Mesenchymal stem cell (in vitro differentiated cells and primary cell): ENCODE data around the gene EVX2.
A peak's percentile ranks its signal among the peaks of the same experiment; 100 is the strongest.

Source experiments
- DNase-seq: peaks from one replicate; pipeline ENCODE4 v3.0.0-alpha.2; 2013
- H2AFZ ChIP-seq: one replicate; pipeline ENCODE4 v1.6.1; 2013; ENCODE audit warnings: low read depth, mild to moderate bottlenecking, control low read depth, inconsistent platforms, low read length, moderate library complexity
- H2AK5ac ChIP-seq: 2 replicates; pipeline ENCODE4 v1.6.1; 2013; ENCODE audit warnings: low read length, moderate library complexity, mild to moderate bottlenecking, inconsistent platforms; ENCODE audit not compliant: severe bottlenecking
- H2BK120ac ChIP-seq: one replicate; pipeline ENCODE4 v1.6.1; 2013; ENCODE audit warnings: low read depth, mild to moderate bottlenecking, inconsistent platforms, low read length, moderate library complexity
- H2BK12ac ChIP-seq, 2 experiments: one replicate each; pipeline ENCODE4 v1.6.1; 2013; ENCODE audit warnings: inconsistent platforms in 2 of 2, low read length in 2 of 2, mild to moderate bottlenecking in 2 of 2, moderate library complexity in 2 of 2, control low read depth in 1 of 2
- H2BK15ac ChIP-seq: one replicate; pipeline ENCODE4 v1.6.1; 2013; ENCODE audit warnings: mild to moderate bottlenecking, low read depth, inconsistent platforms; ENCODE audit not compliant: poor library complexity, severe bottlenecking
- H2BK5ac ChIP-seq: 2 replicates; pipeline ENCODE4 v1.6.1; 2013; ENCODE audit warnings: low read depth, mild to moderate bottlenecking, low read length, control low read depth, inconsistent platforms; ENCODE audit not compliant: poor library complexity, severe bottlenecking
- H3K14ac ChIP-seq, 2 experiments: one replicate each; pipeline ENCODE4 v1.6.1; 2013; ENCODE audit warnings: inconsistent platforms in 2 of 2, low read length in 2 of 2, control low read depth in 1 of 2, mild to moderate bottlenecking in 1 of 2, moderate library complexity in 1 of 2
- H3K18ac ChIP-seq, 2 experiments: one replicate each; pipeline ENCODE4 v1.6.1; 2013; ENCODE audit warnings: inconsistent platforms in 2 of 2, low read length in 2 of 2, control low read depth in 1 of 2, low read depth in 1 of 2, mild to moderate bottlenecking in 1 of 2
- H3K23ac ChIP-seq, 2 experiments: one replicate each; pipeline ENCODE4 v1.6.1; 2013; ENCODE audit warnings: inconsistent platforms in 2 of 2, low read length in 2 of 2, mild to moderate bottlenecking in 2 of 2, moderate library complexity in 2 of 2, control low read depth in 1 of 2
- H3K27ac ChIP-seq: 2 replicates; pipeline ENCODE4 v1.5.1; 2013; ENCODE audit warnings: mild to moderate bottlenecking, moderate library complexity, low read length, control low read depth, inconsistent platforms; ENCODE audit not compliant: poor library complexity, severe bottlenecking
- H3K27me3 ChIP-seq, 2 experiments: 2 replicates each; pipeline versions ENCODE4 v1.6.1 to v1.7.0; 2013; ENCODE audit warnings: low read length in 2 of 2, mild to moderate bottlenecking in 2 of 2, moderate library complexity in 2 of 2, control low read depth in 1 of 2, inconsistent platforms in 1 of 2; ENCODE audit not compliant: control insufficient read depth in 1 of 2, insufficient read depth in 1 of 2
- H3K36me3 ChIP-seq, 2 experiments: 2 replicates each; pipeline versions ENCODE4 v1.6.1 to v1.7.0; 2013; ENCODE audit warnings: low read length in 2 of 2, control low read depth in 1 of 2, inconsistent platforms in 1 of 2, low read depth in 1 of 2, mild to moderate bottlenecking in 1 of 2; ENCODE audit not compliant: insufficient read depth in 2 of 2, control insufficient read depth in 1 of 2
- H3K4ac ChIP-seq, 2 experiments: one replicate each; pipeline ENCODE4 v1.6.1; 2013; ENCODE audit warnings: inconsistent platforms in 2 of 2, low read length in 2 of 2, mild to moderate bottlenecking in 2 of 2, moderate library complexity in 2 of 2, control low read depth in 1 of 2, low read depth in 1 of 2
- H3K4me1 ChIP-seq: 2 replicates; pipeline ENCODE4 v1.6.1; 2013; ENCODE audit warnings: low read depth, low read length, control low read depth; ENCODE audit not compliant: control insufficient read depth, insufficient read depth
- H3K4me2 ChIP-seq: 2 replicates; pipeline ENCODE4 v1.6.1; 2013; ENCODE audit warnings: low read length, mild to moderate bottlenecking, inconsistent platforms; ENCODE audit not compliant: poor library complexity, severe bottlenecking
- H3K4me3 ChIP-seq, 2 experiments: 2 replicates each; pipeline versions ENCODE4 v1.5.1 to v1.7.0; 2013; ENCODE audit warnings: low read length in 2 of 2, mild to moderate bottlenecking in 2 of 2, control low read depth in 1 of 2, low read depth in 1 of 2; ENCODE audit not compliant: insufficient read depth in 1 of 2
- H3K79me1 ChIP-seq: replicated peaks from 2 replicates; pipeline ENCODE4 v1.6.1; 2013; ENCODE audit warnings: mild to moderate bottlenecking, control low read depth, low read length, inconsistent platforms; ENCODE audit not compliant: poor library complexity, severe bottlenecking
- H3K9ac ChIP-seq: 2 replicates; pipeline ENCODE4 v1.7.0; 2013; ENCODE audit warnings: mild to moderate bottlenecking, low read length, moderate library complexity
- H3K9me3 ChIP-seq: 2 replicates; pipeline ENCODE4 v1.7.0; 2013; ENCODE audit warnings: mild to moderate bottlenecking, low read length; ENCODE audit not compliant: control insufficient read depth
- H4K8ac ChIP-seq: one replicate; pipeline ENCODE4 v1.6.1; 2013; ENCODE audit warnings: inconsistent platforms, mild to moderate bottlenecking, low read length, moderate library complexity
- H4K91ac ChIP-seq: one replicate; pipeline ENCODE4 v1.6.1; 2013; ENCODE audit warnings: mild to moderate bottlenecking, low read length, inconsistent platforms
- whole genome bisulfite sequencing: methylation state at CpG from one replicate; pipeline ENCODE4 v1.1.7; 2013; ENCODE audit warnings: mixed read lengths; 5-methylcytosine and 5-hydroxymethylcytosine counted together

The EVX2 gene

GRCh38 chr2:176071330-176072291 lies 12.2 kb downstream of the EVX2 start:
- H3K79me1 ChIP-seq: no peaks in the 10 kb centered on the region
- H3K4me1 ChIP-seq: peaks cover 17% of the 10 kb centered on the region
- no peak overlapping the region for H3K4me2 ChIP-seq
- no peak overlapping the region for H3K27ac ChIP-seq
- DNase-seq: no peak
- no peak overlapping the region for H2BK15ac ChIP-seq
- H3K4ac ChIP-seq: no peak overlapping the region
- H3K4me3 ChIP-seq: no peak overlapping the region
- H2BK120ac ChIP-seq: no peak overlapping the region
- H3K9me3 ChIP-seq: peaks cover 2% of the 10 kb centered on the region
- H3K23ac ChIP-seq: no peak overlapping the region
- H3K27me3 ChIP-seq: peaks cover 100% of the 10 kb centered on the region in 2 experiments
- no peak overlapping the region for H2BK12ac ChIP-seq
- no peak overlapping the region for H2BK5ac ChIP-seq
- WGBS: 20% methylated on average over 51 of the region's 58 CpGs
- no peak overlapping the region for H3K14ac ChIP-seq
- H3K36me3 ChIP-seq: no peaks in the 10 kb centered on the region
- no peak overlapping the region for H2AK5ac ChIP-seq
- H3K9ac ChIP-seq: no peak overlapping the region
- H2AFZ ChIP-seq: no peak overlapping the region
- H4K8ac ChIP-seq: no peak overlapping the region
- no peak overlapping the region for H4K91ac ChIP-seq
- H3K18ac ChIP-seq: no peak overlapping the region

GRCh38 chr2:176068419-176068832 lies 15.3 kb downstream of the EVX2 start:
- H3K18ac ChIP-seq: no peak overlapping the region
- H3K27me3 ChIP-seq: peaks cover 88 to 98% of the 10 kb centered on the region in 2 experiments
- H3K79me1 ChIP-seq: no peaks in the 10 kb centered on the region
- H4K8ac ChIP-seq: no peak overlapping the region
- H3K4me2 ChIP-seq: no peak overlapping the region
- no peak overlapping the region for H3K27ac ChIP-seq
- no peak overlapping the region for H2BK15ac ChIP-seq
- H2AK5ac ChIP-seq: no peak overlapping the region
- H3K23ac ChIP-seq: no peak overlapping the region
- no peak overlapping the region for H3K14ac ChIP-seq
- no peak overlapping the region for H2BK120ac ChIP-seq
- H2AFZ ChIP-seq: no peak overlapping the region
- no peaks in the 10 kb centered on the region for H3K36me3 ChIP-seq
- H2BK12ac ChIP-seq: no peak overlapping the region
- peaks cover 17% of the 10 kb centered on the region for H3K4me1 ChIP-seq
- H3K4me3 ChIP-seq: peak overlapping the region in 1 of 2 experiments; percentile 67
- WGBS: 6% methylated on average over 30 of the region's 30 CpGs
- no peak for DNase-seq
- H2BK5ac ChIP-seq: no peak overlapping the region
- H3K4ac ChIP-seq: no peak overlapping the region
- no peaks in the 10 kb centered on the region for H3K9me3 ChIP-seq
- H3K9ac ChIP-seq: no peak overlapping the region
- no peak overlapping the region for H4K91ac ChIP-seq

- H4K8ac ChIP-seq: no peak overlapping the region
- no peaks in the 10 kb centered on the region for H3K36me3 ChIP-seq
- H3K27ac ChIP-seq: no peak overlapping the region
- H4K91ac ChIP-seq: no peak overlapping the region
- H2BK15ac ChIP-seq: no peak overlapping the region
- no peaks in the 10 kb centered on the region for H3K79me1 ChIP-seq
- H2AFZ ChIP-seq: no peak overlapping the region
- peaks cover 82 to 97% of the 10 kb centered on the region in 2 experiments for H3K27me3 ChIP-seq
- peaks cover 14% of the 10 kb centered on the region for H3K4me1 ChIP-seq
- H2BK5ac ChIP-seq: no peak overlapping the region
- no peak overlapping the region for H3K14ac ChIP-seq
- no peak for DNase-seq
- H2BK120ac ChIP-seq: no peak overlapping the region
- WGBS: 18% methylated on average over 33 of the region's 38 CpGs
- no peak overlapping the region for H2BK12ac ChIP-seq
- no peak overlapping the region for H3K4ac ChIP-seq
- peak overlapping the region; percentile 9 for H3K4me2 ChIP-seq
- no peak overlapping the region for H3K18ac ChIP-seq
- H3K4me3 ChIP-seq: peak overlapping the region; percentile 18 to 67
- H3K9ac ChIP-seq: peak overlapping the region; percentile 51
- H2AK5ac ChIP-seq: no peak overlapping the region
- no peak overlapping the region for H3K23ac ChIP-seq
- H3K9me3 ChIP-seq: no peaks in the 10 kb centered on the region
These were observed 16.0 kb downstream of the EVX2 start for GRCh38 chr2:176067589-176068418.
